Dermis lymphatic vessel endothelial cell (primary cell): ENCODE results near the gene P3H2. TPM values are rescaled to one million over a fixed set of nuclear protein-coding genes. Genes with fewer than 3 reads are reported as not detected.

ENCODE experiments used
- total RNA-seq: library from RNA; depleted of rRNA; stranded (reverse); fragments of >200 nt; gene quantifications from 2 replicates; pipeline ENCODE4 v1.2.1, GENCODE V29; 2014

The P3H2 gene
- 15.8 and 20.6 TPM in 2 replicates for total RNA-seq

GRCh38 chr3:190120269-190121060, at the start of gene P3H2:
TSS of gene P3H2 (minus strand) at chr3:190120897. CDS start at chr3:190120731, 166 bp downstream.

Other genes with a start within 250 kb of the P3H2 start
- gene CLDN1, start 201.5 kb upstream of the P3H2 start, total RNA-seq = under 0.01 and 0.22 TPM in 2 replicates